H1 (cell line): Measurements from ENCODE around the gene MRPS9. TPM values are rescaled to one million over a fixed set of nuclear protein-coding genes. Genes with fewer than 3 reads are reported as not detected.

Experiments
- CTCF ChIA-PET: fragments of 300-600 bp; sonication (Branson Sonifier 250); formaldehyde crosslinking; loops from one replicate; lab custom pipeline; 2021; ENCODE audit not compliant: partially characterized antibody; lab: Charles Lee
- POLR2A ChIA-PET: fragments of 300-600 bp; sonication (Branson Sonifier 250); formaldehyde crosslinking; loops from one replicate; lab custom pipeline; 2021; ENCODE audit warnings: inconsistent platforms; ENCODE audit not compliant: partially characterized antibody; lab: Charles Lee
- DNase-seq, 2 experiments: peaks; one replicate each; pipeline versions ENCODE4 v3.0.0 to v3.0.0-alpha.2; 2010 to 2022; ENCODE audit warnings: low spot score in 2 of 2, low read depth in 1 of 2, mixed read lengths in 1 of 2
- FAIRE-seq: peaks from 2 replicates; lab custom pipeline; 2011; peaks lifted over from hg19 to GRCh38; lab: Jason Lieb, UNC
- H2AFZ ChIP-seq: 2 replicates; pipeline ENCODE4 v1.8.1; 2012; ENCODE audit warnings: low read length, inconsistent platforms
- H2AK5ac ChIP-seq: 2 replicates; pipeline ENCODE4 v1.6.1; 2013; ENCODE audit warnings: low read depth, low read length
- H2BK120ac ChIP-seq: replicated peaks from 2 replicates; pipeline ENCODE3; 2013; ENCODE audit warnings: low read depth, low read length, inconsistent platforms
- H2BK12ac ChIP-seq: 2 replicates; pipeline ENCODE4 v1.6.1; 2013; ENCODE audit warnings: low read depth, low read length
- H2BK15ac ChIP-seq: 2 replicates; pipeline ENCODE4 v1.6.1; 2013; ENCODE audit warnings: low read length
- H2BK20ac ChIP-seq: 2 replicates; pipeline ENCODE4 v1.6.1; 2013; ENCODE audit warnings: low read length
- H2BK5ac ChIP-seq: 2 replicates; pipeline ENCODE4 v1.6.1; 2013; ENCODE audit warnings: low read depth, low read length
- H3K14ac ChIP-seq: 2 replicates; pipeline ENCODE4 v1.6.1; 2013; ENCODE audit warnings: inconsistent platforms; ENCODE audit not compliant: insufficient read length
- H3K18ac ChIP-seq: 2 replicates; pipeline ENCODE4 v1.6.1; 2013; ENCODE audit warnings: low read length; ENCODE audit errors: extremely low read depth
- H3K23ac ChIP-seq: 2 replicates; pipeline ENCODE4 v1.6.1; 2013; ENCODE audit warnings: inconsistent platforms; ENCODE audit not compliant: insufficient read length
- H3K23me2 ChIP-seq: 2 replicates; pipeline ENCODE4 v1.6.1; 2013; ENCODE audit warnings: low read depth, low read length
- H3K27ac ChIP-seq: 2 replicates; pipeline ENCODE4 v1.6.1; 2011; ENCODE audit warnings: low read depth, low read length, inconsistent platforms
- H3K27me3 ChIP-seq, 4 experiments: replicated peaks in 1 of 4; 1 replicate in 1 of 4; 2 replicates in 3 of 4; pipeline versions ENCODE4 v1.6.1 to v1.8.1; 2011 to 2013; ENCODE audit warnings: low read length in 3 of 4, mild to moderate bottlenecking in 3 of 4, inconsistent platforms in 2 of 4, mixed read lengths in 2 of 4, moderate library complexity in 1 of 4; ENCODE audit not compliant: control insufficient read depth in 3 of 4, insufficient read depth in 3 of 4; ENCODE audit errors: extremely low read depth in 1 of 4
- H3K36me3 ChIP-seq, 4 experiments: 2 replicates each; pipeline versions ENCODE4 v1.6.1 to v1.8.1; 2011 to 2013; ENCODE audit warnings: mild to moderate bottlenecking in 4 of 4, low read length in 3 of 4, moderate library complexity in 2 of 4, control low read depth in 1 of 4, inconsistent platforms in 1 of 4; ENCODE audit not compliant: insufficient read depth in 4 of 4, control insufficient read depth in 2 of 4
- H3K4ac ChIP-seq: replicated peaks from 2 replicates; pipeline ENCODE3; 2013; ENCODE audit warnings: low read length, low read depth, mixed read lengths, inconsistent platforms; ENCODE audit not compliant: insufficient read length
- H3K4me1 ChIP-seq, 4 experiments: replicated peaks in 1 of 4; 1 replicate in 1 of 4; 2 replicates in 3 of 4; pipeline versions ENCODE4 v1.6.1 to v1.8.1; 2011 to 2013; ENCODE audit warnings: low read length in 3 of 4, inconsistent platforms in 2 of 4, mixed read lengths in 1 of 4; ENCODE audit not compliant: insufficient read depth in 4 of 4, control insufficient read depth in 3 of 4
- H3K4me2 ChIP-seq, 2 experiments: 2 replicates each; pipeline versions ENCODE4 v1.6.1 to v1.8.1; 2011 to 2013; ENCODE audit warnings: low read depth in 2 of 2, low read length in 2 of 2, control low read depth in 1 of 2, inconsistent platforms in 1 of 2, mild to moderate bottlenecking in 1 of 2; ENCODE audit not compliant: insufficient read depth in 1 of 2
- H3K4me3 ChIP-seq, 4 experiments: fragments of 200-600, 300-600 bp in 1 of 4; sonication (generic), shearing (Covaris generic), sonication (Bioruptor Twin) in 1 of 4; 2 replicates each; pipeline versions ENCODE4 v1.5.1 to v1.8.1; 2011 to 2016; ENCODE audit warnings: low read length in 4 of 4, low read depth in 3 of 4, control low read depth in 2 of 4, inconsistent platforms in 2 of 4, mild to moderate bottlenecking in 2 of 4, mixed read lengths in 1 of 4, moderate library complexity in 1 of 4; ENCODE audit not compliant: insufficient read depth in 2 of 4; ENCODE audit errors: extremely low read depth in 1 of 4
- H3K56ac ChIP-seq: replicated peaks from 2 replicates; pipeline ENCODE3; 2013; ENCODE audit warnings: low read depth, mild to moderate bottlenecking, mixed read lengths, low read length, inconsistent platforms; ENCODE audit not compliant: insufficient read length
- H3K79me1 ChIP-seq: 2 replicates; pipeline ENCODE4 v1.6.1; 2013; ENCODE audit warnings: low read depth, low read length, control low read depth
- H3K79me2 ChIP-seq, 2 experiments: 2 replicates each; pipeline versions ENCODE4 v1.6.1 to v1.8.1; 2012 to 2013; ENCODE audit warnings: low read length in 2 of 2, mild to moderate bottlenecking in 2 of 2, inconsistent platforms in 1 of 2; ENCODE audit not compliant: insufficient read depth in 2 of 2, control insufficient read depth in 1 of 2
- H3K9ac ChIP-seq, 4 experiments: replicated peaks in 1 of 4; 1 replicate in 1 of 4; 2 replicates in 3 of 4; pipeline versions ENCODE4 v1.6.1 to v1.8.1; 2011 to 2013; ENCODE audit warnings: low read depth in 3 of 4, low read length in 3 of 4, control low read depth in 2 of 4, mild to moderate bottlenecking in 2 of 4, moderate library complexity in 2 of 4, inconsistent platforms in 1 of 4; ENCODE audit errors: extremely low read depth in 1 of 4
- H3K9me3 ChIP-seq, 2 experiments: 2 replicates each; pipeline versions ENCODE4 v1.6.1 to v1.8.1; 2012 to 2013; ENCODE audit warnings: mild to moderate bottlenecking in 2 of 2, moderate library complexity in 2 of 2, control low read depth in 1 of 2, inconsistent platforms in 1 of 2, low read depth in 1 of 2, low read length in 1 of 2, mixed read lengths in 1 of 2; ENCODE audit not compliant: insufficient read depth in 2 of 2
- H4K20me1 ChIP-seq, 2 experiments: replicated peaks in 1 of 2; 2 replicates each; pipeline versions ENCODE3 to v1.8.1; 2011 to 2013; ENCODE audit warnings: inconsistent platforms in 2 of 2, low read length in 2 of 2, mild to moderate bottlenecking in 1 of 2; ENCODE audit not compliant: insufficient read depth in 2 of 2, control insufficient read depth in 1 of 2
- H4K5ac ChIP-seq: 2 replicates; pipeline ENCODE4 v1.6.1; 2013; ENCODE audit warnings: low read length, low read depth, mixed read lengths, inconsistent platforms; ENCODE audit not compliant: insufficient read length
- H4K8ac ChIP-seq: 2 replicates; pipeline ENCODE4 v1.8.0; 2013; ENCODE audit warnings: mild to moderate bottlenecking, moderate library complexity, low read length, inconsistent platforms; ENCODE audit not compliant: insufficient read depth; ENCODE audit errors: extremely low read depth
- H4K91ac ChIP-seq: replicated peaks from 2 replicates; pipeline ENCODE3; 2013; ENCODE audit warnings: low read length, mixed read lengths, inconsistent platforms; ENCODE audit not compliant: insufficient read length
- BRCA1 ChIP-seq: IDR thresholded peaks from 2 replicates; pipeline ENCODE4 v1.6.1; 2012; ENCODE audit warnings: low read depth, low read length, improper control_type of control experiment
- CBX8 ChIP-seq: fragments of 300-800, 300-1000 bp; sonication (generic); IDR thresholded peaks from 2 replicates; pipeline ENCODE4 v1.7.1; 2016; ENCODE audit warnings: low read depth, low read length, borderline replicate concordance
- CHD1 ChIP-seq: IDR thresholded peaks from 2 replicates; pipeline ENCODE4 v1.6.1; 2012; ENCODE audit warnings: low read depth, low read length, improper control_type of control experiment
- EGR1 ChIP-seq: IDR thresholded peaks from 2 replicates; pipeline ENCODE4 v1.6.1; 2011; ENCODE audit warnings: low read depth, low read length, borderline replicate concordance
- JUN ChIP-seq: IDR thresholded peaks from 2 replicates; pipeline ENCODE4 v1.6.1; 2011; ENCODE audit warnings: low read depth, mild to moderate bottlenecking, improper control_type of control experiment, low read length
- KDM1A ChIP-seq: fragments of 200-600, 300-600 bp; sonication (generic); IDR thresholded peaks from 2 replicates; pipeline ENCODE4 v1.7.1; 2016; ENCODE audit warnings: mild to moderate bottlenecking, low read length, borderline replicate concordance
- KDM5A ChIP-seq: fragments of 200-600 bp; IDR thresholded peaks from 2 replicates; pipeline ENCODE4 v1.7.1; 2012; ENCODE audit warnings: mild to moderate bottlenecking, low read length, inconsistent platforms, mixed read lengths
- NRF1 ChIP-seq: IDR thresholded peaks from 2 replicates; pipeline ENCODE4 v1.6.1; 2011; ENCODE audit warnings: mild to moderate bottlenecking, low read depth, low read length, improper control_type of control experiment
- POU5F1 ChIP-seq: IDR thresholded peaks from 2 replicates; pipeline ENCODE4 v1.6.1; 2011; ENCODE audit warnings: low read depth, mild to moderate bottlenecking, low read length, moderate library complexity
- SAP30 ChIP-seq: fragments of 300-600 bp; sonication (generic); IDR thresholded peaks from 2 replicates; pipeline ENCODE4 v1.7.1; 2012; ENCODE audit warnings: low read length, moderate library complexity, mild to moderate bottlenecking, inconsistent platforms; ENCODE audit not compliant: insufficient read depth, insufficient replicate concordance
- SP4 ChIP-seq: IDR thresholded peaks from 2 replicates; pipeline ENCODE4 v1.6.1; 2012; ENCODE audit warnings: low read length, inconsistent platforms
- ZNF274 ChIP-seq: IDR thresholded peaks from 2 replicates; pipeline ENCODE4 v1.7.0; 2012; ENCODE audit warnings: low read length, borderline replicate concordance; ENCODE audit errors: extremely low read depth
- WGBS, 2 experiments: shearing (Covaris generic) in 1 of 2; methylation state at CpG; one replicate each; pipeline versions ENCODE4 v1.1.6 to v1.1.7; 2013 to 2015; ENCODE audit warnings: low lambda C conversion rate in 2 of 2, mixed read lengths in 2 of 2, inconsistent platforms in 1 of 2, low coverage in 1 of 2, missing lambda C conversion rate in 1 of 2; ENCODE audit not compliant: insufficient replicate concordance in 2 of 2, insufficient coverage in 1 of 2, insufficient read length in 1 of 2; ENCODE audit errors: extremely low coverage in 1 of 2, missing lambda C conversion rate in 1 of 2; 5-methylcytosine and 5-hydroxymethylcytosine counted together
- polyA plus RNA-seq, 7 experiments: library from polyadenylated mRNA; depleted of rRNA in 3 of 7; stranded (reverse) in 5 of 7; unstranded in 2 of 7; fragments of >200 nt in 5 of 7; fragments of 200-250 nt in 2 of 7; gene quantifications; 1 replicate in 5 of 7; 2 replicates in 1 of 7; 4 replicates in 1 of 7; pipeline versions ENCODE4 v1.2.1 to v1.2.3, GENCODE V29; 2011 to 2013; ENCODE audit warnings: missing spikeins in 2 of 7, mixed read lengths in 2 of 7
- total RNA-seq: library from RNA; stranded (reverse); fragmentation: NEBNext Ultra II Directional; extraction: Animal tissue kit (Norgen Biotek cat#: 25700); gene quantifications from 2 replicates; pipeline ENCODE4 v1.2.1, GENCODE V29; 2021

Gene MRPS9
- total and polyA plus RNA-seq, 2 of the 8 experiments (the other 6 are each of a cell fraction or from before 2014, with no cell fraction given), result 36.2 to 71.0 TPM

GRCh38 chr2:105034170-105034569 is 3.7 kb upstream of the MRPS9 start:
- 90% methylated on average over 1 of the region's 1 CpG; no CpG with 5 or more reads in 1 of the 2 experiments for WGBS, 2 experiments

More at GRCh38 chr2:105034170-105034569, 3.7 kb upstream of the MRPS9 start:
- no peak overlapping the region for H2BK15ac ChIP-seq
- ChIA-PET POLR2A (no interaction called here), CTCF (interaction anchor here (1.1 to 1.4 kb wide), 2 partner anchors 8 to 91 kb away, joined by 3 read pairs; no protein-coding TSS in a partner anchor)
- peaks cover 0 to 10% of the 10 kb centered on the region in 2 experiments; a peak in 2 of 4 replicates for H3K79me2 ChIP-seq
- H3K4me3 ChIP-seq, result no peak overlapping the region
- no peaks in the 10 kb centered on the region for H4K20me1 ChIP-seq
- no peaks in the 10 kb centered on the region for H3K79me1 ChIP-seq
- H3K23me2 ChIP-seq, result peaks cover 7% of the 10 kb centered on the region
- H3K9ac ChIP-seq, result peak overlapping the region in 1 of 4 experiments; percentile 44; a peak in 1 of 7 replicates
- no peak overlapping the region for H3K23ac ChIP-seq
- no peak overlapping the region for H3K56ac ChIP-seq
- no peaks in the 10 kb centered on the region for H3K27me3 ChIP-seq
- FAIRE-seq (no peak), DNase-seq (no peak)
- H2BK20ac ChIP-seq, result no peak overlapping the region
- no peak overlapping the region for H3K27ac ChIP-seq
- no peak overlapping the region for H2AFZ ChIP-seq
- H3K4me1 ChIP-seq, result no peaks in the 10 kb centered on the region; a peak in 1 of 7 replicates
- H4K91ac ChIP-seq, result no peak overlapping the region
- H3K18ac ChIP-seq, result no peak overlapping the region
- H2BK12ac ChIP-seq, result no peak overlapping the region
- H3K36me3 ChIP-seq, result no peaks in the 10 kb centered on the region
- no peak overlapping the region for H3K4ac ChIP-seq
- H3K4me2 ChIP-seq, result no peak overlapping the region
- H3K14ac ChIP-seq, result no peak overlapping the region
- H4K8ac ChIP-seq, result no peak overlapping the region
- H4K5ac ChIP-seq, result no peak overlapping the region
- H2AK5ac ChIP-seq, result no peak overlapping the region
- no peak overlapping the region for H2BK5ac ChIP-seq
- H3K9me3 ChIP-seq, result peaks cover 3% of the 10 kb centered on the region in 2 experiments; a peak in 2 of 4 replicates
- no peak for TF ChIP-seq NRF1
- TF ChIP-seq JUN, result no peak
- TF ChIP-seq CHD1, result no peak
- TF ChIP-seq SP4, result no peak
- TF ChIP-seq KDM1A, result no peak
- TF ChIP-seq CBX8, result no peak
- TF ChIP-seq KDM5A, result no peak
- TF ChIP-seq POU5F1, result no peak
- no peak for TF ChIP-seq SAP30
- TF ChIP-seq BRCA1, result no peak
- TF ChIP-seq ZNF274, result no peak
- TF ChIP-seq EGR1, result no peak
- H2BK120ac ChIP-seq, result no peak overlapping the region
